ENCODE data around the gene GALNT4.

The GALNT4 gene

GRCh38 chr12:89523843-89524540 is 604 bp downstream of the GALNT4 start:
- Mint-ChIP-seq H3K9me3 (no peaks in the 10 kb centered on the region), H3K36me3 (ENCODE audit: insufficient read depth) (peaks cover 29% of the 10 kb centered on the region), H3K27me3 (no peaks in the 10 kb centered on the region), H3K4me3 (peak overlapping the region; percentile 93), H3K27ac (peak overlapping the region; percentile 89 to 91), H3K4me1 (ENCODE audit: low read depth in 2 of 2) (peaks cover 32 to 34% of the 10 kb centered on the region in 2 donors)
- no peak for ATAC-seq (replicated peaks)
- no peak for DNase-seq

- peaks cover 33 to 40% of the 10 kb centered on the region in 2 donors for H3K4me1 Mint-ChIP-seq (ENCODE audit: low read depth in 2 of 2)
- H3K36me3 Mint-ChIP-seq (ENCODE audit: insufficient read depth): peaks cover 27% of the 10 kb centered on the region
- H3K4me3 Mint-ChIP-seq: peak overlapping the region; percentile 93
- no peaks in the 10 kb centered on the region for H3K9me3 Mint-ChIP-seq
- no peak for ATAC-seq (replicated peaks)
- DNase-seq: no peak
- H3K27ac Mint-ChIP-seq: peak overlapping the region; percentile 89 to 91
- H3K27me3 Mint-ChIP-seq: no peaks in the 10 kb centered on the region
These were observed 1.2 kb downstream of the GALNT4 start for GRCh38 chr12:89523393-89523792.

- no peak overlapping the region for H3K27ac Mint-ChIP-seq
These were observed 3.0 kb downstream of the GALNT4 start for GRCh38 chr12:89521364-89522223.

DNA sequence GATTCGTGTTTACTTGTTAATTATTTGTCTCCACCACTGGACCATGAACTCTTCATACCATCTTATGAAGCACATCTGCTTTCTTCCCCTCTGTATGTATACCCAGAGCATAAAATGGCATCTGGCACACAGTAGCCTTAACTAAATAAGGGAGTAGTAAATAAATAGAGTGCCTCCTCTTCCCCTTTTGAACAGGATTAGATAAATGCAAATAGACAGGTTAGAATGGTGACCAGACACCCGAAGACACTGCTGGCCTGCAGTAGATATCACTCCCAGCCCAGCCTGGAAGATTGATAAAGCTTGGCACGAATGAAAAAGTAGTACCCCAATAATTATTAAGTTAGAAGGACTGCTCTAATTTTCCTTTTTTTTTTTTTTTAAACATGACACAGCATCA is 6.9 kb downstream of the GALNT4 start:
- Mint-ChIP-seq H3K27me3 (no peaks in the 10 kb centered on the region), H3K4me3 (no peak overlapping the region), H3K27ac (no peak overlapping the region), H3K9me3 (no peaks in the 10 kb centered on the region), H3K4me1 (ENCODE audit: low read depth in 2 of 2) (peaks cover 14 to 24% of the 10 kb centered on the region in 2 donors), H3K36me3 (ENCODE audit: insufficient read depth) (peaks cover 4% of the 10 kb centered on the region)
- DNase-seq (no peak), ATAC-seq (replicated peaks) (no peak)

More at GRCh38 chr12:89521364-89522223, 3.0 kb downstream of the GALNT4 start:
- Mint-ChIP-seq H3K27me3 (no peaks in the 10 kb centered on the region), H3K36me3 (ENCODE audit: insufficient read depth) (peaks cover 27% of the 10 kb centered on the region), H3K4me1 (ENCODE audit: low read depth in 2 of 2) (peaks cover 33 to 37% of the 10 kb centered on the region in 2 donors), H3K9me3 (no peaks in the 10 kb centered on the region), H3K4me3 (peak overlapping the region; percentile 72 to 76)
- no peak for DNase-seq
- ATAC-seq (replicated peaks): no peak

DNA sequence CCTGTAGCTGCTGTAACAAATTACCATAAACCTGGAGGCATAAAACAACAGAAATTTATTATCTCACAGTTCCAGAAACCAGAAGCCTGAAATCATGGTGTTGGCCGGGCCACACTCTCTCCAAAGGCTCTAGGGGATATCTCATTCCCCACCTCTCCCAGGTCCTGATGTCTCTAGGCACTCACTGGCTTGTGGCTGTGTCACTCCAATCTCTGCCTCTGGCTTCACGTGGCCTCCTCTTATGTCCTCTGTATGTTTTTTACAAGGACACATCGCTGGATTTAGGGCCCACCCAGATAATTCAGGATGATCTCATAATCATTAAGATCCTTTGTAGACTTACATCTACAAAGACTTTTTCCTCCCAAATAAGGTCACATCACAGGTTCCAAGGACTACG is 8.0 kb downstream of the GALNT4 start:
- peaks cover 4% of the 10 kb centered on the region for H3K36me3 Mint-ChIP-seq (ENCODE audit: insufficient read depth)
- no peak overlapping the region for H3K4me3 Mint-ChIP-seq
- ATAC-seq (replicated peaks) (no peak), DNase-seq (no peak)
- H3K9me3 Mint-ChIP-seq: no peaks in the 10 kb centered on the region
- no peaks in the 10 kb centered on the region for H3K27me3 Mint-ChIP-seq
- no peak overlapping the region for H3K27ac Mint-ChIP-seq
- H3K4me1 Mint-ChIP-seq (ENCODE audit: low read depth in 2 of 2): peaks cover 9 to 16% of the 10 kb centered on the region in 2 donors

- ATAC-seq (replicated peaks) (peak; percentile 44), DNase-seq (no peak)
- H3K27me3 Mint-ChIP-seq: no peaks in the 10 kb centered on the region
- H3K9me3 Mint-ChIP-seq: no peaks in the 10 kb centered on the region
- H3K36me3 Mint-ChIP-seq (ENCODE audit: insufficient read depth): no peaks in the 10 kb centered on the region
- peaks cover 5 to 15% of the 10 kb centered on the region in 2 donors for H3K4me1 Mint-ChIP-seq (ENCODE audit: low read depth in 2 of 2)
- no peak overlapping the region for H3K4me3 Mint-ChIP-seq
- no peak overlapping the region for H3K27ac Mint-ChIP-seq
These were observed 9.8 kb downstream of the GALNT4 start for GRCh38 chr12:89514751-89515150.

GRCh38 chr12:89513544-89513943 is 11.1 kb downstream of the GALNT4 start:
- H3K27ac Mint-ChIP-seq: no peak overlapping the region
- no peak overlapping the region for H3K4me3 Mint-ChIP-seq

GRCh38 chr12:89507015-89507824 is 17.4 kb downstream of the GALNT4 start:
- no peaks in the 10 kb centered on the region for H3K27me3 Mint-ChIP-seq
- no peak overlapping the region for H3K4me3 Mint-ChIP-seq
- peaks cover 10 to 16% of the 10 kb centered on the region in 2 donors for H3K4me1 Mint-ChIP-seq (ENCODE audit: low read depth in 2 of 2)
- DNase-seq: no peak
- no peaks in the 10 kb centered on the region for H3K9me3 Mint-ChIP-seq
- no peak for ATAC-seq (replicated peaks)
- H3K27ac Mint-ChIP-seq: peak overlapping the region in 1 of 2 donors; percentile 19
- H3K36me3 Mint-ChIP-seq (ENCODE audit: insufficient read depth): no peaks in the 10 kb centered on the region

More at GRCh38 chr12:89513544-89513943, 11.1 kb downstream of the GALNT4 start:
- Mint-ChIP-seq H3K27me3 (no peaks in the 10 kb centered on the region), H3K4me1 (ENCODE audit: low read depth in 2 of 2) (peaks cover 5 to 10% of the 10 kb centered on the region in 2 donors), H3K36me3 (ENCODE audit: insufficient read depth) (no peaks in the 10 kb centered on the region), H3K9me3 (no peaks in the 10 kb centered on the region)
- ATAC-seq (replicated peaks) (no peak), DNase-seq (no peak)

DNA sequence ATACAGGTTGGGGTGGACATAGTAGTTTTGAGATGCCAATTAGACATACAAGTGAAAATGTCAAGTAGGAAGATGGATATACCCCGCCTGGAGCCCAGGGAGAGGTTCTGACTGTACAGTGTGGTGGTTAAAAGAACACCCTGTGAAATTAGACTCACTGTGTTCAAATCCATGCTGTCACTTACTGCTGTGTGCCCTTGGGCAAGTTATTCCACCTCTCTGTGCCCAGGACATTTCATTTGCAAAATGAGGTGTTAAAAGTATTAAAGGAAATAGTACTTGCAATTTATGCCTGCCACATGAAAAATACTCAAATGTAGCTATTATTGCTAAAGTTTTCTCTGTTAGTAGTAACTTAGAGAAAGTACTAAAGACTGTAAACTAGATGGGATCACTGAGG is 18.5 kb downstream of the GALNT4 start:
- Mint-ChIP-seq H3K27me3 (no peaks in the 10 kb centered on the region), H3K27ac (no peak overlapping the region), H3K9me3 (no peaks in the 10 kb centered on the region), H3K36me3 (ENCODE audit: insufficient read depth) (no peaks in the 10 kb centered on the region), H3K4me1 (ENCODE audit: low read depth in 2 of 2) (peaks cover 15 to 16% of the 10 kb centered on the region in 2 donors), H3K4me3 (no peak overlapping the region)
- ATAC-seq (replicated peaks) (no peak), DNase-seq (no peak)

DNA sequence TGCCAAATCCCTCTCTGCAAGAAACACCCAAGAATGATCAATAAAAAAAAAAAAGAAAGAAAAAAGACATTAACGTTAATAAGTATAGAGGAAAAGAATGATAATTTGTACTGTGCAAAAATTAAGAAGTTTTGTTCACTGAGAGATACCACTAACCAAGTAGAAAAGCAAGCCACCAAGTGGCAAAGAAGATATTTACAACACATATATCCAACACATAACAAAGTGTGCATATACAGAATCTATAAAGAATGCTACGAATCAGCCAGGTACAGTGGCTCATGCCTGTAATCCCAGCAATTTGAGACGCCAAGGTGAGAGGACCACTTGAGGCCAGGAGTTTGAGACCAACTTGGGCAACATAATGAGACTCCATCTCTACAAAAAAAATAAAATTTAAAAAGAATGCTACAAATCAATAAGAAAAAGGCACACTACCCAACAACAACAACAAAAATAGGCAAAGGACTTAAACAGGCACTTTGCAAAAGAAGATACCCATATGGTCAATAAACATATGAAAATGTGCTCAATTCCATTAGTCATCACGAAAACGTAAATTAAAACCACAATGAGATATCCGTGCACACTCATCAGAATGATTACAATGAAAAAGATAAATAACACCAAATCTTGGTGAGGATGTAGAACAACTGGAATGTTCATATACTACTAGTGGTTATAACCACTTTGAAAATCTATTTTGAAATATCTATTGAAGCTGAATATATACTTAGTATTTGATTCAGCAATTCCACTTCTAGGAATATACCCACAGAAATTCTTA is 19.8 kb downstream of the GALNT4 start:
- Mint-ChIP-seq H3K4me1 (ENCODE audit: low read depth in 2 of 2) (peaks cover 12 to 15% of the 10 kb centered on the region in 2 donors), H3K27me3 (no peaks in the 10 kb centered on the region), H3K9me3 (no peaks in the 10 kb centered on the region), H3K4me3 (no peak overlapping the region), H3K36me3 (ENCODE audit: insufficient read depth) (peaks cover 3% of the 10 kb centered on the region), H3K27ac (no peak overlapping the region)
- DNase-seq (no peak), ATAC-seq (replicated peaks) (no peak)

DNA sequence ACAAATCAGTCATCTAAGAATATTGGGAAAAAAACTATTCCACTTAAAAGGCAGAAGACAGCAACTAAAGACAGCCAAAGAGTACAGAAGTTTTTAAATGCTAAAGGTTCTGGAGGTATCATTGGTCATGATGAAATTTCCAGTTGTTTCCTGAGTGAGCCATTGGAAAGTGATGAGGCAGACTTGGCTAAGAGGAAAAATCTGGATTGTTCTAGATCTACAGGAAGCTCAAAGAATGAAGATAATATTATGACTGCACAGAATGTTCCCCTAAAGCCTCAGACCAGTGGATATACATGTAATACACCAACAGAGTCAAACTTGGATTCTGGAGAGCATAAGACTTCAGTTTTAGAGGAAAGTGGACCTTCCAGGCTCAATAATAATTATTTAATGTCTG is 22.8 kb downstream of the GALNT4 start:
- Mint-ChIP-seq H3K27ac (no peak overlapping the region), H3K27me3 (no peaks in the 10 kb centered on the region), H3K4me1 (ENCODE audit: low read depth in 2 of 2) (peaks cover 15% of the 10 kb centered on the region in 2 donors), H3K9me3 (no peaks in the 10 kb centered on the region), H3K4me3 (no peak overlapping the region), H3K36me3 (ENCODE audit: insufficient read depth) (peaks cover 5% of the 10 kb centered on the region)
- ATAC-seq (replicated peaks) (no peak), DNase-seq (no peak)

GRCh38 chr12:89499857-89500256 is 24.7 kb downstream of the GALNT4 start:
- Mint-ChIP-seq H3K27ac (no peak overlapping the region), H3K27me3 (no peaks in the 10 kb centered on the region), H3K36me3 (ENCODE audit: insufficient read depth) (peaks cover 5% of the 10 kb centered on the region)

More at GRCh38 chr12:89499857-89500256, 24.7 kb downstream of the GALNT4 start:
- ATAC-seq (replicated peaks): no peak
- DNase-seq: no peak
- H3K4me1 Mint-ChIP-seq (ENCODE audit: low read depth in 2 of 2): peaks cover 9 to 15% of the 10 kb centered on the region in 2 donors
- no peak overlapping the region for H3K4me3 Mint-ChIP-seq
- H3K9me3 Mint-ChIP-seq: no peaks in the 10 kb centered on the region

Data from effector memory CD8-positive, alpha-beta T cell (primary cell).